Stomach (tissue), 4 donors: ENCODE measurements around the gene TLL2.

ENCODE experiments used
- EP300 ChIP-seq: sonication (generic); formaldehyde crosslinking; IDR thresholded peaks from one replicate; pipeline ENCODE4 v1.6.1; 2017; ENCODE audit warnings: antibody characterized with exemption
- POLR2A ChIP-seq, 4 donors: fragments of 450-650 bp; IDR thresholded peaks; one replicate each; pipeline ENCODE4 v1.6.1; 2016; ENCODE audit warnings: antibody characterized with exemption in 4 of 4, control low read depth in 2 of 4, mild to moderate bottlenecking in 1 of 4, moderate library complexity in 1 of 4
- TF ChIP-seq, protein P1 (sequence below), 7 experiments: fragments of 450-650 bp in 4 of 7; fragments of 200-600 bp in 3 of 7; sonication (generic) in 3 of 7; IDR thresholded peaks; one replicate each; pipeline ENCODE4 v1.5.1; 2016 to 2019; ENCODE audit warnings: antibody characterized with exemption in 7 of 7, control low read depth in 2 of 7, mild to moderate bottlenecking in 1 of 7

DNA sequence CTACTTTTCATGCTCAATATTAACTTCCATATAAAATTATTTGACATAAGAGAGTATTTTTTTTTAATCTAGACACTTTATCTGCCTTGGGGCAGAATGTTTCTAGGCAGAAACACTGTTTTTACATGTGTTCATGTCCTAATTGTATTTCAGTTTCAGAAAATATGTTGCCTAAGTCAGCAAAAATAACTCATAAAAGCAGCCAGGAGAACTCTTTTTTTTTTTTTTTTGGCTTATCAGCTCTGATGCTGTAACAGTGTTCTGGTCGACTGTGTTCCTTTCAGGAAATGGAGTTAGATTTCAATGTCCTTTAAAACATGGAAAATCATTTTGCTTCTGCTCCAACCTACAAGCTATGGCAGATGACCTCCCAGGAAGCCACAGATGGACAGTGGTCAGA is 91.7 kb downstream of the TLL2 start:
- TF ChIP-seq, protein P1, sequence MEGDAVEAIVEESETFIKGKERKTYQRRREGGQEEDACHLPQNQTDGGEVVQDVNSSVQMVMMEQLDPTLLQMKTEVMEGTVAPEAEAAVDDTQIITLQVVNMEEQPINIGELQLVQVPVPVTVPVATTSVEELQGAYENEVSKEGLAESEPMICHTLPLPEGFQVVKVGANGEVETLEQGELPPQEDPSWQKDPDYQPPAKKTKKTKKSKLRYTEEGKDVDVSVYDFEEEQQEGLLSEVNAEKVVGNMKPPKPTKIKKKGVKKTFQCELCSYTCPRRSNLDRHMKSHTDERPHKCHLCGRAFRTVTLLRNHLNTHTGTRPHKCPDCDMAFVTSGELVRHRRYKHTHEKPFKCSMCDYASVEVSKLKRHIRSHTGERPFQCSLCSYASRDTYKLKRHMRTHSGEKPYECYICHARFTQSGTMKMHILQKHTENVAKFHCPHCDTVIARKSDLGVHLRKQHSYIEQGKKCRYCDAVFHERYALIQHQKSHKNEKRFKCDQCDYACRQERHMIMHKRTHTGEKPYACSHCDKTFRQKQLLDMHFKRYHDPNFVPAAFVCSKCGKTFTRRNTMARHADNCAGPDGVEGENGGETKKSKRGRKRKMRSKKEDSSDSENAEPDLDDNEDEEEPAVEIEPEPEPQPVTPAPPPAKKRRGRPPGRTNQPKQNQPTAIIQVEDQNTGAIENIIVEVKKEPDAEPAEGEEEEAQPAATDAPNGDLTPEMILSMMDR (IDR thresholded peaks at IDR 0.05) = no peak
- TF ChIP-seq POLR2A (IDR thresholded peaks at IDR 0.05) (no peak), EP300 (no peak)
